Parathyroid adenoma (tissue), 2 donors: Measurements from ENCODE around the gene GRM4.

Experiments
- H2AFZ ChIP-seq: fragments of 300-600 bp; sonication (generic); one replicate; pipeline ENCODE4 v1.7.0; 2017; ENCODE audit warnings: antibody characterized with exemption, mild to moderate bottlenecking
- H3K27ac ChIP-seq: fragments of 300-600 bp; sonication (generic); one replicate; pipeline ENCODE4 v1.7.0; 2017
- H3K27me3 ChIP-seq: fragments of 300-600 bp; sonication (generic); one replicate; pipeline ENCODE4 v1.7.0; 2017; ENCODE audit warnings: low read length; ENCODE audit not compliant: control insufficient read depth, insufficient read depth
- H3K36me3 ChIP-seq: fragments of 300-600 bp; sonication (generic); one replicate; pipeline ENCODE4 v1.7.0; 2017; ENCODE audit warnings: low read length; ENCODE audit not compliant: control insufficient read depth, insufficient read depth
- H3K4me1 ChIP-seq: fragments of 300-600 bp; sonication (generic); one replicate; pipeline ENCODE4 v1.7.0; 2017; ENCODE audit warnings: control low read depth
- H3K4me2 ChIP-seq: fragments of 300-600 bp; sonication (generic); one replicate; pipeline ENCODE4 v1.7.0; 2017; ENCODE audit warnings: low read length
- H3K4me3 ChIP-seq: fragments of 300-600 bp; sonication (generic); one replicate; pipeline ENCODE4 v1.7.0; 2017; ENCODE audit warnings: low read depth, low read length
- H3K79me2 ChIP-seq: fragments of 300-600 bp; sonication (generic); one replicate; pipeline ENCODE4 v1.7.0; 2017; ENCODE audit warnings: control low read depth
- H3K9ac ChIP-seq: fragments of 300-600 bp; sonication (generic); one replicate; pipeline ENCODE4 v1.7.0; 2017; ENCODE audit warnings: mild to moderate bottlenecking
- H3K9me3 ChIP-seq: fragments of 300-600 bp; sonication (generic); one replicate; pipeline ENCODE4 v1.7.0; 2017; ENCODE audit warnings: low read length; ENCODE audit not compliant: control insufficient read depth
- TF ChIP-seq, protein P1 (sequence below): fragments of 300-600 bp; sonication (generic); IDR thresholded peaks from one replicate; pipeline ENCODE4 v1.7.0; 2017; ENCODE audit warnings: antibody characterized with exemption, mild to moderate bottlenecking
- donor health status: primary hyperparathyroidism.

The GRM4 gene

DNA sequence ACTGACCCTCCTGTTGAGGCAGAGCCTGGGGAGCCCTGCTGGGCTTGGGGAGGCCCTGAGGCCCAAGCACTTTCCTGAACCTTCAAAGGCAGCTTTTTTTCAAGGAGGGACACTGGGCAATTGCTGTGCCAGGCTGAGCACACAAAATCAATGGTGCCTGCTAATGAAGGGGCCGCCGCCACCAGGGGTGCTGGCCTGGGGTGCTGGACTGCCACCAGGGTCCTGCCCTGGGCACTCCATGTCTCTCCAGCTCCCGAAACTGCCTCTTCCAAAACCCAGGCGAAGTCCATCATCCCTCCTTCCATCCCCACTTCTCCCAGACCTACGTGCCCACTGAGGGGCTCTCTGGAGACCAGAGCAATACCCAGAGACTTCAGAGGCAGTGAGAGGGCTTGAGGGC lies 145.6 kb downstream of the GRM4 start:
- no peaks in the 10 kb centered on the region for H3K27me3 ChIP-seq
- TF ChIP-seq, protein P1, sequence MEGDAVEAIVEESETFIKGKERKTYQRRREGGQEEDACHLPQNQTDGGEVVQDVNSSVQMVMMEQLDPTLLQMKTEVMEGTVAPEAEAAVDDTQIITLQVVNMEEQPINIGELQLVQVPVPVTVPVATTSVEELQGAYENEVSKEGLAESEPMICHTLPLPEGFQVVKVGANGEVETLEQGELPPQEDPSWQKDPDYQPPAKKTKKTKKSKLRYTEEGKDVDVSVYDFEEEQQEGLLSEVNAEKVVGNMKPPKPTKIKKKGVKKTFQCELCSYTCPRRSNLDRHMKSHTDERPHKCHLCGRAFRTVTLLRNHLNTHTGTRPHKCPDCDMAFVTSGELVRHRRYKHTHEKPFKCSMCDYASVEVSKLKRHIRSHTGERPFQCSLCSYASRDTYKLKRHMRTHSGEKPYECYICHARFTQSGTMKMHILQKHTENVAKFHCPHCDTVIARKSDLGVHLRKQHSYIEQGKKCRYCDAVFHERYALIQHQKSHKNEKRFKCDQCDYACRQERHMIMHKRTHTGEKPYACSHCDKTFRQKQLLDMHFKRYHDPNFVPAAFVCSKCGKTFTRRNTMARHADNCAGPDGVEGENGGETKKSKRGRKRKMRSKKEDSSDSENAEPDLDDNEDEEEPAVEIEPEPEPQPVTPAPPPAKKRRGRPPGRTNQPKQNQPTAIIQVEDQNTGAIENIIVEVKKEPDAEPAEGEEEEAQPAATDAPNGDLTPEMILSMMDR = no peak
- H2AFZ ChIP-seq = no peak overlapping the region
- no peaks in the 10 kb centered on the region for H3K4me1 ChIP-seq
- no peak overlapping the region for H3K4me2 ChIP-seq
- H3K27ac ChIP-seq = no peak overlapping the region
- no peak overlapping the region for H3K4me3 ChIP-seq
- no peak overlapping the region for H3K9ac ChIP-seq
- no peaks in the 10 kb centered on the region for H3K9me3 ChIP-seq
- no peaks in the 10 kb centered on the region for H3K79me2 ChIP-seq
- no peaks in the 10 kb centered on the region for H3K36me3 ChIP-seq

DNA sequence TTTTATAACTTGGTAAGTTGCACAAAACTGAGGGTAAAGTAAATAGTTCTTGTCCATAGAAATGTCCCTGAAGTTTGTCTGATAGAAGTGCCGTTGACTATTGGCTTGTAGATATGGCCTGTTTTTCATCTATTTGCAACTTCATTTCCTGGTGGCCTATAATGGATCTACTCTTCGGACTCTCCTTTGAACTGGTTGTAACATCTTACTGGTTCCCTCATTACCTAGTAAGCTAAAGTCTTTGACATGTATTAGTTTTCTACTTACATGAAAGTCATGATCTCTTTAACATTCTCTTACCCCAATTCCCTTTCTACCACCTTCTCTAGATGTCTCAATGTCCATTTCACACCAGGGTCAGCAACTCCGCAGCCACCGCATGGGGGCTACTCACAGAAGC lies 146.3 kb downstream of the GRM4 start:
- TF ChIP-seq, protein P1 = no peak

DNA sequence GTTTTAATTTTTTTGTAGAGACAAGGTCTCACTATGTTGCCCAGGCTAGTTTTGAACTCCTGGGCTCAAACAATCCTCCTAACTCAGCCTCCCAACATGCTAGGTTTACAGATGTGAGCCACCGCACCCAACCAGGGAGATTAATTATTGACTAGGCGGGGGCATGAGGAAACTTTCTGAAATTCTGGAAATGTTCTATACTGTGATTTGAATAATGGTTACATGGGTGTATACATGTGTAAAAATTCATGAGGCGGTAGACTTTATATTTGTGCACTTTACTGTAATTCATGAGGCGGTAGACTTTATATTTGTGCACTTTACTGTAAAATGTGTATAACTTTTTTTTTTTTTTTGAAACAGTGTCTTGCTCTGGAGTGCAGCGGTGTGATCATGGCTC lies 147.2 kb downstream of the GRM4 start:
- Histone ChIP-seq H3K9me3 (no peaks in the 10 kb centered on the region), H3K36me3 (no peaks in the 10 kb centered on the region), H3K9ac (no peak overlapping the region), H2AFZ (no peak overlapping the region), H3K27ac (no peak overlapping the region), H3K4me2 (no peak overlapping the region), H3K4me1 (no peaks in the 10 kb centered on the region), H3K27me3 (no peaks in the 10 kb centered on the region), H3K79me2 (no peaks in the 10 kb centered on the region), H3K4me3 (no peak overlapping the region)
- TF ChIP-seq, protein P1 = no peak

More for the DNA sequence above, 146.3 kb downstream of the GRM4 start:
- H3K36me3 ChIP-seq = no peaks in the 10 kb centered on the region
- no peak overlapping the region for H2AFZ ChIP-seq
- no peaks in the 10 kb centered on the region for H3K27me3 ChIP-seq
- H3K9ac ChIP-seq = no peak overlapping the region
- H3K27ac ChIP-seq = no peak overlapping the region
- H3K9me3 ChIP-seq = no peaks in the 10 kb centered on the region
- H3K4me2 ChIP-seq = no peak overlapping the region
- H3K4me3 ChIP-seq = no peak overlapping the region
- H3K4me1 ChIP-seq = no peaks in the 10 kb centered on the region
- H3K79me2 ChIP-seq = no peaks in the 10 kb centered on the region

DNA sequence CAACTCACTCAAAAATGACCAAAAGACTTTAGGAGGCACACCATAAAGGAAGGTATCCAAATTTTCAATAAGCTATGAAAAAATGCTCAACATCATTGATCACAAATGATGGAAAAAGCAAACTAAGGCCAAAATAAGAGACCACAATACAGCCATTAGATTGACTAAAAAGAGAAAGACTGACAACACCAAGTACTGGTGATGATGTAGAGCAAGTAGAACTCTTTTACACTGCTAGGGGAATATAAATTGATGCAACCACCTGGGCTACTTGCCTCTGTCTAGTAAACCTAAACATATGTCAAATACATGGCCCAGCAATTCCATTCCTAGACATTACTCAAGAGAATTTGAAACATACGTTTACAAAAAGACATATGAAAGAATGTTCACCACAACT lies 148.6 kb downstream of the GRM4 start:
- H3K27ac ChIP-seq = no peak overlapping the region
- no peaks in the 10 kb centered on the region for H3K36me3 ChIP-seq
- H3K4me2 ChIP-seq = no peak overlapping the region
- H3K4me1 ChIP-seq = no peaks in the 10 kb centered on the region
- no peaks in the 10 kb centered on the region for H3K27me3 ChIP-seq
- H3K79me2 ChIP-seq = no peaks in the 10 kb centered on the region
- TF ChIP-seq, protein P1 = no peak
- no peaks in the 10 kb centered on the region for H3K9me3 ChIP-seq
- no peak overlapping the region for H3K9ac ChIP-seq
- H3K4me3 ChIP-seq = no peak overlapping the region
- no peak overlapping the region for H2AFZ ChIP-seq

DNA sequence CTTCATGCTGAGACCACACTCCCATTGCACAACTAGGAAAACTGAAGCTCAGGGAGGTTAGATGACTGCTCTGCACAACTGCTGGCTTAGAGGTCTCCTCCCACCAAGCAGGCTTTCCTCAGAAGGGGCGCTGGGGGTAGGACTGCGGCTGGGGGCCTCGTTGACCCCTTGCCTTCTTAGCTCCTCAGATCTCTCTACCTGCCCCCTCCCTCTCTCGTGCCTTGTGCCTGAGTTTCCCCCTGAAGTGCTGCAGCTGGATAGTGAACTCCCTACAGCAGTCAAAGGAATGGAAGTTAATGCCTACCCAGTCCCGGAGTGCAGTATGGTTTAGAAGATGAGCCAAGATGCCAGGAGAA lies 149.8 kb downstream of the GRM4 start:
- H3K9ac ChIP-seq = no peak overlapping the region
- no peak overlapping the region for H3K4me2 ChIP-seq
- H3K4me3 ChIP-seq = no peak overlapping the region
- H2AFZ ChIP-seq = no peak overlapping the region
- H3K27me3 ChIP-seq = no peaks in the 10 kb centered on the region
- H3K27ac ChIP-seq = no peak overlapping the region
- TF ChIP-seq, protein P1 = no peak
- no peaks in the 10 kb centered on the region for H3K9me3 ChIP-seq
- no peaks in the 10 kb centered on the region for H3K4me1 ChIP-seq
- H3K79me2 ChIP-seq = no peaks in the 10 kb centered on the region
- H3K36me3 ChIP-seq = no peaks in the 10 kb centered on the region
